ENCODE measurements around the gene SPOCK1. TPM values are rescaled to one million over a fixed set of nuclear protein-coding genes. Genes with fewer than 3 reads are reported as not detected.

SPOCK1 gene
- total and polyA plus RNA-seq, 9 of the 15 experiments (the other 6 are each of a cell fraction or from before 2014, with no cell fraction given), result 0.01 to 0.35 (median 0.04) TPM; not detected in 6

DNA sequence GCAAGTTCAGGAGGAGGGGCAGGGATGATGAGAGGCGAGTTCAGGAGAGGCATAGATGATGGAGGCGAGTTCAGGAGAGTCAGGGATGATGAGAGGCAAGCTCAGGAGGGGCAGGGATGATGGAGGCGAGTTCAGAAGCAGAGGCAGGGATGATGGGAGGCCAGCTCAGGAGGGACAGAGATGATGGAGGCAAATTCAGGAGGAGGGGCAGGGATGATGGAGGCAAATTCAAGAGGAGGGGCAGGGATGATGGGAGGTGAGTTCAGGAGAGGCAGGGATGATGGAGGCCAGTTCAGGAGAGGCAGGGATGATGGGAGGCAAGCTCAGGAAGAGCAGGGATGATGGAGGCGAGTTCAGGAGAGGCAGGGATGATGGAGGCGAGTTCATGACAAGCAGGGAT is 17.8 kb upstream of the SPOCK1 start:
- no peaks in the 10 kb centered on the region for H4K20me1 ChIP-seq (replicated peaks; ENCODE audit: control insufficient read depth, insufficient read depth, low read length)
- H3K27ac ChIP-seq (ENCODE audit: extremely low read depth, low read depth, low read length), result no peak overlapping the region
- H2AFZ ChIP-seq (ENCODE audit: low read depth, low read length), result no peak overlapping the region
- no peaks in the 10 kb centered on the region for H3K36me3 ChIP-seq (ENCODE audit: control insufficient read depth, insufficient read depth, low read length)
- intact Hi-C loops (cut with micrococcal nuclease), result no loop called here
- H3K4me2 ChIP-seq (ENCODE audit: insufficient read depth, low read length), result no peak overlapping the region
- H3K4me1 ChIP-seq (replicated peaks in 1 of 2; ENCODE audit: control insufficient read depth in 2 of 2, insufficient read depth in 2 of 2, low read length in 2 of 2), result no peaks in the 10 kb centered on the region
- no peaks in the 10 kb centered on the region for H3K79me2 ChIP-seq (ENCODE audit: control insufficient read depth, insufficient read depth, low read length)
- WGBS (ENCODE audit: insufficient coverage, low coverage, missing lambda C conversion rate), result 3% methylated on average over 3 of the region's 5 CpGs
- no peaks in the 10 kb centered on the region; a peak in 1 of 5 replicates for H3K27me3 ChIP-seq (ENCODE audit: control insufficient read depth in 2 of 2, insufficient read depth in 2 of 2, low read length in 2 of 2)
- ATAC-seq (no peak), DNase-seq (ENCODE audit: extremely low read depth in 1 of 4, low spot score in 3 of 4) (no peak), FAIRE-seq (no peak)
- H3K4me3 ChIP-seq, result no peak overlapping the region
- in situ Hi-C loops (cut with MboI), result no loop called here
- CTCF ChIA-PET (ENCODE audit: low intra/inter-chr PET ratio), result no interaction called here
- TF ChIP-seq NFATC3 (IDR thresholded peaks at IDR 0.05) (no peak), EP300 (IDR thresholded peaks at IDR 0.05; ENCODE audit: low read length) (no peak), ZNF584 (CRISPR knock-in tag; IDR thresholded peaks at IDR 0.05; ENCODE audit: low read depth) (no peak), TOE1 (IDR thresholded peaks at IDR 0.05; ENCODE audit: borderline replicate concordance) (no peak), TOE1 (CRISPR knock-in tag; IDR thresholded peaks at IDR 0.05; ENCODE audit: borderline replicate concordance, low read depth) (no peak), FOSL1 (tag; conservative IDR thresholded peaks at IDR 0.05) (no peak), NCOA2 (IDR thresholded peaks at IDR 0.05; ENCODE audit: partially characterized antibody in 2 of 2) (no peak), TRIM28 (IDR thresholded peaks at IDR 0.05) (no peak), ZBTB1 (CRISPR knock-in tag; IDR thresholded peaks at IDR 0.05; ENCODE audit: borderline replicate concordance, low read depth) (no peak), CEBPG (CRISPR knock-in tag; IDR thresholded peaks at IDR 0.05) (no peak), CEBPG (tag; conservative IDR thresholded peaks at IDR 0.05 in 1 of 2, IDR thresholded peaks at IDR 0.05 in 1 of 2) (no peak), ZNF644 (tag; IDR thresholded peaks at IDR 0.05; ENCODE audit: low read depth) (no peak), HCFC1 (IDR thresholded peaks at IDR 0.05; ENCODE audit: low read depth, low read length) (no peak), RBM22 (IDR thresholded peaks at IDR 0.05; ENCODE audit: low read depth, low read length, poor library complexity, severe bottlenecking) (no peak), ZBTB7A (IDR thresholded peaks at IDR 0.05; ENCODE audit: borderline replicate concordance, control insufficient read depth, low read depth, low read length) (no peak), SIX5 (IDR thresholded peaks at IDR 0.05; ENCODE audit: borderline replicate concordance in 1 of 2, insufficient read depth in 1 of 2, low read depth in 1 of 2, low read length in 2 of 2) (no peak), ZNF551 (CRISPR knock-in tag; IDR thresholded peaks at IDR 0.05) (no peak), MECOM (CRISPR knock-in tag; IDR thresholded peaks at IDR 0.05) (no peak), BCL6 (CRISPR knock-in tag; IDR thresholded peaks at IDR 0.05) (no peak), ZNF695 (CRISPR knock-in tag; IDR thresholded peaks at IDR 0.05) (no peak)
- TF ChIP-seq, protein P1, sequence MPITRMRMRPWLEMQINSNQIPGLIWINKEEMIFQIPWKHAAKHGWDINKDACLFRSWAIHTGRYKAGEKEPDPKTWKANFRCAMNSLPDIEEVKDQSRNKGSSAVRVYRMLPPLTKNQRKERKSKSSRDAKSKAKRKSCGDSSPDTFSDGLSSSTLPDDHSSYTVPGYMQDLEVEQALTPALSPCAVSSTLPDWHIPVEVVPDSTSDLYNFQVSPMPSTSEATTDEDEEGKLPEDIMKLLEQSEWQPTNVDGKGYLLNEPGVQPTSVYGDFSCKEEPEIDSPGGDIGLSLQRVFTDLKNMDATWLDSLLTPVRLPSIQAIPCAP (CRISPR knock-in tag; IDR thresholded peaks at IDR 0.05; ENCODE audit: borderline replicate concordance), result no peak
- TF ChIP-seq, protein P2, sequence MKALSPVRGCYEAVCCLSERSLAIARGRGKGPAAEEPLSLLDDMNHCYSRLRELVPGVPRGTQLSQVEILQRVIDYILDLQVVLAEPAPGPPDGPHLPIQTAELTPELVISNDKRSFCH (CRISPR knock-in tag; IDR thresholded peaks at IDR 0.05), result no peak
- TF ChIP-seq, protein P2 (tag; IDR thresholded peaks at IDR 0.05), result no peak
- H3K9me3 ChIP-seq (replicated peaks; ENCODE audit: control insufficient read depth, insufficient read depth, low read depth, low read length), result no peaks in the 10 kb centered on the region
- POLR2A ChIA-PET, result interaction anchor here (0.7 to 1.6 kb wide), 2 partner anchors 30 to 137 kb away, joined by 3 to 4 read pairs; no protein-coding TSS in a partner anchor
- no peak overlapping the region for H3K9ac ChIP-seq (ENCODE audit: insufficient read depth in 1 of 2, low read depth in 2 of 2, low read length in 2 of 2)
- no peaks in the 10 kb centered on the region for H3K9me1 ChIP-seq (ENCODE audit: control insufficient read depth, insufficient read depth, low read length)
- BruUV-seq (replicated peaks), result no TSS peak
